ENCODE measurements around the gene CRYBG3.
"Not testable (repeated sequence)": the region's sequence is repeated elsewhere in the genome, so short reads cannot be mapped to it uniquely, and the experiment has no call there.

GRCh38 chr3:97833184-97833583 is 11.4 kb downstream of the CRYBG3 start:
- TF ChIP-seq POLR2A, CTCF (IDR thresholded peaks at IDR 0.05): not testable (repeated sequence)
